ENCODE results near the gene UBE4B.
"Not testable (repeated sequence)": the region's sequence is repeated elsewhere in the genome, so short reads cannot be mapped to it uniquely, and the experiment has no call there.

Gene UBE4B

GRCh38 chr1:10060311-10061100 is 27.7 kb downstream of the UBE4B start:
- Histone ChIP-seq H3K27me3 (replicated peaks; ENCODE audit: control insufficient read depth, insufficient read depth, low read length) (no peaks in the 10 kb centered on the region), H3K4me1 (ENCODE audit: control insufficient read depth, insufficient read depth, low read length) (peaks cover 34% of the 10 kb centered on the region), H3K9me3 (ENCODE audit: control insufficient read depth, low read length) (no peaks in the 10 kb centered on the region), H3K9ac (ENCODE audit: low read length) (no peak overlapping the region), H3K4me3 (ENCODE audit: low read length) (no peak overlapping the region), H3K36me3 (ENCODE audit: control insufficient read depth, insufficient read depth, low read length, severe bottlenecking) (no peaks in the 10 kb centered on the region)
- no peak for DNase-seq (ENCODE audit: low read depth)

GRCh38 chr1:10061276-10061675 is 28.5 kb downstream of the UBE4B start:
- no peak overlapping the region for H3K4me3 ChIP-seq (ENCODE audit: low read length)
- H3K4me1 ChIP-seq (ENCODE audit: control insufficient read depth, insufficient read depth, low read length) = peaks cover 32% of the 10 kb centered on the region
- H3K27me3 ChIP-seq (replicated peaks; ENCODE audit: control insufficient read depth, insufficient read depth, low read length) = no peaks in the 10 kb centered on the region
- H3K9ac ChIP-seq (ENCODE audit: low read length) = no peak overlapping the region
- no peak for DNase-seq (ENCODE audit: low read depth)
- H3K36me3 ChIP-seq (ENCODE audit: control insufficient read depth, insufficient read depth, low read length, severe bottlenecking) = no peaks in the 10 kb centered on the region
- no peaks in the 10 kb centered on the region for H3K9me3 ChIP-seq (ENCODE audit: control insufficient read depth, low read length)

DNA sequence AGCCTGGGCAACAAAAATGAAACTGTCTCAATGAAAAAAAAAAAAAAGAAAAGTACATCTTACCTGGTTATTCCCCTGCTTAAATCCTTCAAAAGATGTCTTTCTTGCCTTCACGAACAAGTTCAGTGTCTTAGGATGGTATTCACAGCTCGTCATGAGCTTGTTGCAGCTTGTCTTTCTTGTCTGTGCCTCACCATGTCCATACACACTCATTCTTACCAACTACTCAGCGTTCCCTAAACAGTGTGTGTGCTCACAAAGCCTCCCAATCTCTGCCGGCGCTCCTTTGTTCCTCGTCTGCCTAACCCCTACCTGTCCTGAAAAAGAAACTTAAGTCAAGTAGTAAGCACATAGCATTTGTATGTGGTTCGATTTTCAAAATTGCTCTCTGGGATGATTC is 31.1 kb downstream of the UBE4B start:
- no peak for DNase-seq (ENCODE audit: low read depth)

GRCh38 chr1:10064416-10065343 is 31.9 kb downstream of the UBE4B start:
- no peak for DNase-seq (ENCODE audit: low read depth)
- Histone ChIP-seq H3K9ac (ENCODE audit: low read length) (no peak overlapping the region), H3K27me3 (replicated peaks; ENCODE audit: control insufficient read depth, insufficient read depth, low read length) (no peaks in the 10 kb centered on the region), H3K4me3 (ENCODE audit: low read length) (no peak overlapping the region), H3K9me3 (ENCODE audit: control insufficient read depth, low read length) (no peaks in the 10 kb centered on the region), H3K36me3 (ENCODE audit: control insufficient read depth, insufficient read depth, low read length, severe bottlenecking) (no peaks in the 10 kb centered on the region), H3K4me1 (ENCODE audit: control insufficient read depth, insufficient read depth, low read length) (peaks cover 31% of the 10 kb centered on the region)

More for the DNA sequence above, 31.1 kb downstream of the UBE4B start:
- Histone ChIP-seq H3K27me3 (replicated peaks; ENCODE audit: control insufficient read depth, insufficient read depth, low read length) (no peaks in the 10 kb centered on the region), H3K9ac (ENCODE audit: low read length) (no peak overlapping the region), H3K36me3 (ENCODE audit: control insufficient read depth, insufficient read depth, low read length, severe bottlenecking) (no peaks in the 10 kb centered on the region), H3K9me3 (ENCODE audit: control insufficient read depth, low read length) (no peaks in the 10 kb centered on the region), H3K4me3 (ENCODE audit: low read length) (no peak overlapping the region), H3K4me1 (ENCODE audit: control insufficient read depth, insufficient read depth, low read length) (peaks cover 30% of the 10 kb centered on the region)

DNA sequence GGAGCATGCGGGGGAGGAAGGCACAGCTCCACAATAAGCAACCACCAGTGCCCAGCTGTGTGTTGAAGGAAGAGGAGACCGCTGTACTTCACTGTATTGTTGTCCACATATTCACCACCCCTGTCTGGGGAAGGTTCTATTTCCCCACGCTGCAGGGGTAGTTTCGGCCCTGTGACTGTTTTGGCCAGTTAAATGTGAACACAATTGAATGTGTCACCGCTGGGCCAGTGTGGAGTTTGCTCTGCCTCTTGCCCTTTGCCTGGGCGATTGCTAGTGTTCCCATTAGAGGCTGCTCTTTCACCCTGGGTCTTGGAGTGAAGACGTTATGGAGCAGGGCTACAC is 32.6 kb downstream of the UBE4B start:
- no peak for DNase-seq (ENCODE audit: low read depth)
- no peak overlapping the region for H3K9ac ChIP-seq (ENCODE audit: low read length)
- H3K36me3 ChIP-seq (ENCODE audit: control insufficient read depth, insufficient read depth, low read length, severe bottlenecking) = no peaks in the 10 kb centered on the region
- no peaks in the 10 kb centered on the region for H3K27me3 ChIP-seq (replicated peaks; ENCODE audit: control insufficient read depth, insufficient read depth, low read length)
- H3K9me3 ChIP-seq (ENCODE audit: control insufficient read depth, low read length) = no peaks in the 10 kb centered on the region
- no peak overlapping the region for H3K4me3 ChIP-seq (ENCODE audit: low read length)
- H3K4me1 ChIP-seq (ENCODE audit: control insufficient read depth, insufficient read depth, low read length) = peaks cover 31% of the 10 kb centered on the region

- Histone ChIP-seq H3K36me3 (ENCODE audit: control insufficient read depth, insufficient read depth, low read length, severe bottlenecking) (no peaks in the 10 kb centered on the region), H3K4me3 (ENCODE audit: low read length) (no peak overlapping the region), H3K9ac (ENCODE audit: low read length) (no peak overlapping the region), H3K4me1 (ENCODE audit: control insufficient read depth, insufficient read depth, low read length) (peaks cover 31% of the 10 kb centered on the region), H3K9me3 (ENCODE audit: control insufficient read depth, low read length) (no peaks in the 10 kb centered on the region), H3K27me3 (replicated peaks; ENCODE audit: control insufficient read depth, insufficient read depth, low read length) (no peaks in the 10 kb centered on the region)
- no peak for DNase-seq (ENCODE audit: low read depth)
These were observed 33.0 kb downstream of the UBE4B start for GRCh38 chr1:10065760-10066159.

DNA sequence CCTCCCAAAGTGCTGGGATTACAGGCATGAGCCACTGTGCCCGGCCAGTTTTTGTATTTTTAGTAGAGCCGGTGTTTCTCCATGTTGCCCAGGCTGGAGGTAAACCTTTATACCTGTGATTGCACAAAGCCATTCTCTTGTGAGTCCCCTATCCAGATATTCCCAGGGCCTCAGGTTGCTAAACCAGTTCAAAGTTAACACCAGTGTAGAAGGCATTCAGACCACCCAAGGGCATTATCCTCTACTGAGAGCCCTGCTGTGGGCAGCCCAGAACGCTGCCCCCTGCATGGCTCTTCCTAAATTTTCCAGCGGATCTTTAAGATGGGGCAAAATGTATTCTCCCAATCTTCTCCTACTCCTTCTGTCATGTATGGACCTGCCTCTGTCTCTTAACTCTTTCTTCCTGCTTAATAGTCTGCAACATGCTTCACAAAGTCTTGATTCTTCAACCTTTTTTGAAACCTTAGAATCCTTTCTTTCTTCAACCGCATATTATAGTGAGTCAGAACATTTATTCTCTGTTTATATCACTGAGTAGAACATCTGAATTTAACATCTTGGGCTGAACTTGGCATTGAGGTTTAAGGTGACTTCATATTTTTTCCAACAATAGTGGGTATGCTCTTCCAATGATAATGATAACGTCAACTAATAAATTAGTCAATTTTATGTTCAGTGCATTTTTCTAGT is 36.0 kb downstream of the UBE4B start:
- H3K4me3 ChIP-seq (ENCODE audit: low read length) = no peak overlapping the region
- no peaks in the 10 kb centered on the region for H3K9me3 ChIP-seq (ENCODE audit: control insufficient read depth, low read length)
- no peaks in the 10 kb centered on the region for H3K27me3 ChIP-seq (replicated peaks; ENCODE audit: control insufficient read depth, insufficient read depth, low read length)
- no peaks in the 10 kb centered on the region for H3K36me3 ChIP-seq (ENCODE audit: control insufficient read depth, insufficient read depth, low read length, severe bottlenecking)
- DNase-seq (ENCODE audit: low read depth) = no peak
- H3K9ac ChIP-seq (ENCODE audit: low read length) = no peak overlapping the region
- peaks cover 32% of the 10 kb centered on the region for H3K4me1 ChIP-seq (ENCODE audit: control insufficient read depth, insufficient read depth, low read length)

- Histone ChIP-seq H3K9me3 (ENCODE audit: control insufficient read depth, low read length) (no peaks in the 10 kb centered on the region), H3K4me1 (ENCODE audit: control insufficient read depth, insufficient read depth, low read length) (peaks cover 42% of the 10 kb centered on the region), H3K36me3 (ENCODE audit: control insufficient read depth, insufficient read depth, low read length, severe bottlenecking) (no peaks in the 10 kb centered on the region), H3K27me3 (replicated peaks; ENCODE audit: control insufficient read depth, insufficient read depth, low read length) (no peaks in the 10 kb centered on the region), H3K9ac (ENCODE audit: low read length) (no peak overlapping the region), H3K4me3 (ENCODE audit: low read length) (no peak overlapping the region)
- no peak for DNase-seq (ENCODE audit: low read depth)
These were observed 37.4 kb downstream of the UBE4B start for GRCh38 chr1:10070206-10070605.

- DNase-seq (ENCODE audit: low read depth) = no peak
- Histone ChIP-seq H3K9ac (ENCODE audit: low read length) (no peak overlapping the region), H3K9me3 (ENCODE audit: control insufficient read depth, low read length) (no peaks in the 10 kb centered on the region), H3K27me3 (replicated peaks; ENCODE audit: control insufficient read depth, insufficient read depth, low read length) (no peaks in the 10 kb centered on the region), H3K36me3 (ENCODE audit: control insufficient read depth, insufficient read depth, low read length, severe bottlenecking) (no peaks in the 10 kb centered on the region), H3K4me1 (ENCODE audit: control insufficient read depth, insufficient read depth, low read length) (peaks cover 34% of the 10 kb centered on the region), H3K4me3 (ENCODE audit: low read length) (no peak overlapping the region)
These were observed 38.9 kb downstream of the UBE4B start for GRCh38 chr1:10071640-10072039.

- not testable (repeated sequence) for H3K9me3 ChIP-seq (ENCODE audit: control insufficient read depth, low read length); H3K4me3 ChIP-seq (ENCODE audit: low read length); H3K9ac ChIP-seq (ENCODE audit: low read length); H3K27me3 ChIP-seq (replicated peaks; ENCODE audit: control insufficient read depth, insufficient read depth, low read length); DNase-seq (ENCODE audit: low read depth); H3K36me3 ChIP-seq (ENCODE audit: control insufficient read depth, insufficient read depth, low read length, severe bottlenecking)
- H3K4me1 ChIP-seq (ENCODE audit: control insufficient read depth, insufficient read depth, low read length) = peaks cover 24% of the 10 kb centered on the region
These were observed 40.6 kb downstream of the UBE4B start for GRCh38 chr1:10073371-10073770.
